Stimulated activated CD8-positive, alpha-beta memory T cell treated with anti-CD3 and anti-CD28 coated beads, Interleukin-15, amount 100 ng/mL, for 48 hours (primary cell): Measurements from ENCODE around the gene GTSF1L.

Source experiments
- DNase-seq, 2 donors: peaks; one replicate each; pipeline ENCODE4 v3.0.0-alpha.2; 2020; ENCODE audit warnings: low read depth in 2 of 2

Gene GTSF1L

DNA sequence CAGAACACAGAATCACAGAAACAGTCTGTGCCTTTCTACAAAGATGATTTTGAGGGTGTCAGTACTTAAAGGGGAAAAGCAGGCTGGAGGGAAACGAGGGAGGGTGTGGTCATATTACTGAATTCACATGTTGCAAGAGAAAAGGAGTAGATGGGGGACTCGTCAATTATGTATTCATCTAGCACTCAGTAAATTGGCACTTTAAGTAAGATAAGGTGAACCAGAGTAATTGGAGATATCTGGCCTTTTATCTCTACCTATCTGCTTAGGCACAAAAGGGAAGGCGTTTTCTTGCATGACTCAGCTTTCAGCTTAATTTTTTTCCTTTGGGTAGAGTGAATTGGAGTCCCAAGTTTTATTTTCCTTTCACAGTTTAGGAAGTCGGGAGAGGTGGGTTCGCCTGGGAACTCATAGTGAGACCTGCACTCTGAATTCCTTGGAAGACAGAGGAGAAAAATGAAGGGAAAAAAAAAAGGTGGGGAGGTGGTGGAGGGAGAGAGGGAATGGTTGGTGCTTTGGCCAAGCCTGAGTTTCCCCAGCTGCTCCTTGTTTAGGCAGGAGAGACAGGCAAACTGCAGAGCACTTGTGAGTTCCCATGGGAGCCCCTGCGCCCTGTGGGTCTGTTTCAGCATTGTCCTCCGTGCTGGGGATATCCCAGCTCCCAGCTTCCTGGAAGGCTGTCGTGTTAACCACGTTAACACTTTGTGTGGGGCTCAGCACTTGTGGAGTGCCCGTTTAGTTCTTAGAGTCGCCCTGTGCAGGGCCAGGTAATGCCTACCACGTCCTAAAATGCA lies 19.7 kb upstream of the GTSF1L start:
- no peak for DNase-seq

DNA sequence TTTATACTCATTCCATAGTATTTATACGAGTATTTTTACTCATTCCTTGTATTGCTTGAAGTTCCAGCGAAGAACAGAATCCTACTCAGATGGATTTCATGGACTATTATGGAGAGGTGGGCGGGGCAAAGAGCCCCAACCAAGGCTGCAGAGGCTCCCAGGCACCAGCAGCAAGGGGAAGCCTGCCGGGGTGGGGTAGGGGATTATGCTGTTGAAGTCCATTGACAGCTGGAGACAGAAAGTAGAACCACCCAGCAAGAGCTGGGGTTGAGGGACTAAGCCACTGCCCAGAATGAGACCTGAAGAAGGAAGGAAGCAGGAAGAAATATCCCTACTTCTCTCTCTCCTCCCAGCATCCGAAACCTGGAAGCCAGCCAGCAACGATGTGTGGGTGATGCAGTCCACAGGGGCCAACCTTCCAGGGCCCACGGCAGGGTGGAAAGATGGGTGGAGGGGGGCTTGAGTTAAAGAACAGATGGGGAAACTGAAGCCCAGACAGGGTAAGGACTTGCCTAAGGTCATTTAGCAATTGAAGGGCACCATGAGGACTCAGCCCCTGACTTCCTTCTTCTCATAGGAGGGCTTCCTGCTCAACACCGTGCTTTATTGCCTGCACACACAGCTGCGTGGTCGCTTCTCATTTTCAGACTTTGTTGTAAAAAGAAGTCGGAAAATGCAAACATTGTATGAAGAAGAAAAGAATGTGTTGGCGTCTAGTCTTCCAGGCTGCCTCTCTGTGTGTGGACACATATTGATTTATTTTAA lies 18.3 kb upstream of the GTSF1L start:
- DNase-seq, result no peak

DNA sequence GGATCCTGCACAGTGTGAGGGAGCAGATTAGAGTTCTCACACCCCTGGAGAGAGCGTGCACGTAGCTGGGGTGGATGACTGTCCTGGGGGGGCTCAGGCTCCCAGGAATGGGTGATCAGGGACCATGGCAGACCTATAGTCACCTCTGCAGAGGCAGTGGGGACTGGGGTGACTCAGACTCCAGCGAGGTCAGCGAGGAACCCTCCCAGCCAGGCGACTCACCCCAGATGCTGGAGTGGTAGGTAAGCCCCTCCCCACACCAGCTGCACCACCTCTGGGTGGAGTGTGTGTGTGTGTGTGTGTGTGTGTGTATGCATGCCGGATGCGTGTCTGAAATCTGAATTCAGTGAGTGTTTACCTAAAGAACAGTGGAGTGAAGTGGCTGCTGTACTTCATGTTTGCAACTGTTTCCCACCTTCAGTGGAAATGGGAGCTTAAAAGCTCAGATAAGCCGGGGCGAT lies 17.4 kb upstream of the GTSF1L start:
- DNase-seq, result peak in 1 of 2 donors; percentile 59

- no peak for DNase-seq
These were observed 13.8 kb upstream of the GTSF1L start for GRCh38 chr20:43740642-43741041.

GRCh38 chr20:43739148-43739749 lies 12.4 kb upstream of the GTSF1L start:
- DNase-seq, result no peak

DNA sequence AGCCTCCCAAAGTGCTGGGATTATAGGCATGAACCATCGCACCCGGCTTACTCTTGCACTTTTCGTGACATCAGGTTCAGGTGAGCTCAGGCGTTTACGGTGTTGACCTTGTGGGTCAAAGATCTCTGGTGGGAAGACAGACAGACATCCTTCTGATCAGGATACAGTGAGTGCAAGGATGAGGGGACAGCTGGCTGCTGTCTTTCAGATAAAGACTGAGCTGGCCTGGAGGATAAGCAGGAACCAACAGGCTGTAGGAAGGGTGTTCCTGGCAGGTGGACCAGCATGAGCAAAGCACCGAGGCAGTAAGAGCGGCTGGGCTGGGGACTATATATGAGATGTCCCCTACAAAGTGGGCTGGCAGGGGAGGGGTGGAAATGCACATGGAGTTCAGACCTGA lies 11.1 kb upstream of the GTSF1L start:
- DNase-seq, result no peak

- DNase-seq, result peak; percentile 37 to 56
These were observed 9.9 kb upstream of the GTSF1L start for GRCh38 chr20:43736588-43737158.

DNA sequence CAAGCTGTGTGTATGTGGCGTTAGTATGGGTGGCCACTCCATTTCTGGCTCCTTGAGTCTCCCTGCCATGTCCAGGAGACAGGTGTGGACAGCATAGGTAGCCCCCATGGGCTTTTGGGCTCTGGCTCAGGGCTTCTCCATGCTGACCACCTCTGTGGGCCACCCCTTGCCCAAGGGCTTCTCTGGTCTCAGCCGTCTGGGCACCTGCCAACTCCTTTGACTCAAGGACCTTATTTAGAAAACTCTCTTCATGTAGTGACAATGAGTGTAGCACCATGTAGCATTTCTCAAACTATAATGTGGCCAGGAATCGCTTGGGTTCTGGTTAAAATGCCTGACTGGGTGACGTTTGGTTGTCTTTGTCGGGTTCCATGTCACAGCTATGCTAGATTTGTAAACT lies 5.1 kb upstream of the GTSF1L start:
- DNase-seq, result no peak

GRCh38 chr20:43731469-43731868 lies 4.7 kb upstream of the GTSF1L start:
- DNase-seq, result no peak

DNA sequence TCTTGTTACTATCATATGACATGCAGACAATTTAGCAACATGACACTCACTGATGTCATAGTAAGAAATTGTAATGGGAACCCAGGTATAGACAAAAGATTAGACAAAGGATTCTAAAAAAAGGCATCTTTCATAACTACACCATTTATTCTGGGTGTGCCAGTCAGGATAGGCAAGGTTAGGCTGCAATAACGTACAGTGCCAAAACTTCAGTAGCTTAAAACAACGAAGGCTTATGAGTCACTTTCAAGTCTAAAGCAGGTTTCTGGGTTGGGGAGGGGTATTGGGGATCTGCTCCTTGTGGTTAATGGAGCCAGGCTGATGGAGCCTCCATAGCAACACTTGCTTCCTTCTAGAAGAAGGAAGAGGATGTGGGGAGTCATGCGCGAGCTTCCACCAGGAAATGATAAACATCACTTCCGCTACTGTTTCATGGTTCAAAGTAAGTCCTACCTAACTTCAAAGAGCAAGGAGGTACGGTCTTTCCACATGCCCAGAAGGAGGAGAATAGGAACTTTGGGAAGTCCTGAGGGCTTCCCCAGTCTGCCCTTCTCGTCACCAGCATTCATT lies 2.0 kb upstream of the GTSF1L start:
- no peak for DNase-seq

GRCh38 chr20:43727980-43728590 lies 1.3 kb upstream of the GTSF1L start:
- no peak for DNase-seq

DNA sequence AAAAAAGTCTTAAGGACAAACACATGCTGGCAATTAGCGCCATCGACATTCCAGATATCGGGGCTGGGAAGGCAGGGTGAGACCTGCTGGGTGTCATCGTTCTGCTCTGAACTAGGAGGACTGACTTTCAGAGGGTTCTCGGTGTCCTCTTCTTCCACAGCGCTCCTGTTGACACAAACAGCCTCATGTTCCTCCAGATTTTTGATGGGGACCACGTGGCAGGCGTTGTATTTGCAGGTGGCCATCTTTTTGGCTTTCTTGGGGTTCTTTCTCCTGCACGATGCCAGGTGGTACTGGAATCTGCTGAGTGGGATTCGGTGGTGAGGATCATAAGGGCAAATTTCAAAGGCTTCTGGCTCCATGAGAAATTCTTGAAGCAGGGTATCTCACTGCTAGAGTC lies 469 bp downstream of the GTSF1L start:
- DNase-seq, result no peak

DNA sequence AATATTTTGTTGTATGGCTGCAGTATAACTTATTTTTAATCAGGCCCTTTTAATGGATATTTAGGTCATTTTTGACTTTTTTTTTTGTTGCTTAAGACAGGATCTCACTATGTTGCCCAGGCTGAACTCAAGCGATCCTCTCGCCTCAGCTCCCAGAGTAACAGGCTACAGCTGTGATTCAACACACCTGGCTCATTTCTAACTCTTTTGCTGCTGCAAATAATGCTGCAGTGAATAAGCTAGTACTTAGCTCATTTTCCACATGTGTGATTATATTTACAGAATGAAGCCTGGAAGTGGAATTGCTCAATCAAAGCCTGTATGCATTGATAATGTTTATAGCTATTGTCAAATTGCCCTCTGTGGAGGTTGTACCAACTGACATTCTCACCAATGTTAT lies 1.1 kb downstream of the GTSF1L start:
- no peak for DNase-seq

GRCh38 chr20:43724383-43724782 lies 2.4 kb downstream of the GTSF1L start:
- no peak for DNase-seq

- DNase-seq, result no peak
These were observed 3.1 kb downstream of the GTSF1L start for GRCh38 chr20:43723735-43724134.

DNA sequence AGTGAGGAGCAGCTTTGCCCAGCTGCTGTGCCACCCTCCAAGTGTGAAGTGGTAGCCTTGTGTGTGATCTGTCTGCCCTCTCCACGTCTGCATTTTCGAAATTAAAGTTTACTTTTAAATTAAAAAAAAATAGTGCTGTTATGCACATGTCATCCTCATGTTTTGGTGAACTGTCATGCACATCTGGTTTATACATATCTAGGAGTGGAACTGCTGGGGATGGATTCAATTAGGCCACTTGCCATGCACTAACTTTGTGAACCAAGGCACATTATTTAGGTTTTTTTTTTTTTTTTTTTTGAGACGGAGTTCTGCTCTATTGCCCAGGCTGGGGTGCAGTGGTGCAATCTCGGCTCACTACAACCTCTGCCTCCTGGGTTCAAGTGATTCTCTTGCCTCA lies 3.6 kb downstream of the GTSF1L start:
- no peak for DNase-seq

DNA sequence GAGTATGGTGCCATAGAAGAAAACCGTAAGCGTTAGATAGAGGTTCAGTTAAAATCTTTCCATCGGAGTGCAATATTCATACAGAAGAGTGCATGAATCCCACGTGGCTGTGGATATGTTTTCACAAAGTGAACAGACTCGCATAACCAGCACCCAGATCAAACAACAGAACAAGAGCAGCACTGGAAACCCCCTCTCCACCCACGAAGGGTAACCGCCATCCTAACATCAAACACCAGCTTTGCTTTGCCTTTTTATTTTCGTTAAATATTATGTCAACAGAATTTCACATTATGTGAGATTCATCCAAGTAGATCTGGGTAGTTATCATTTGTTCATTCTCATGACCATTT lies 4.7 kb downstream of the GTSF1L start:
- DNase-seq, result peak in 1 of 2 donors; percentile 15

DNA sequence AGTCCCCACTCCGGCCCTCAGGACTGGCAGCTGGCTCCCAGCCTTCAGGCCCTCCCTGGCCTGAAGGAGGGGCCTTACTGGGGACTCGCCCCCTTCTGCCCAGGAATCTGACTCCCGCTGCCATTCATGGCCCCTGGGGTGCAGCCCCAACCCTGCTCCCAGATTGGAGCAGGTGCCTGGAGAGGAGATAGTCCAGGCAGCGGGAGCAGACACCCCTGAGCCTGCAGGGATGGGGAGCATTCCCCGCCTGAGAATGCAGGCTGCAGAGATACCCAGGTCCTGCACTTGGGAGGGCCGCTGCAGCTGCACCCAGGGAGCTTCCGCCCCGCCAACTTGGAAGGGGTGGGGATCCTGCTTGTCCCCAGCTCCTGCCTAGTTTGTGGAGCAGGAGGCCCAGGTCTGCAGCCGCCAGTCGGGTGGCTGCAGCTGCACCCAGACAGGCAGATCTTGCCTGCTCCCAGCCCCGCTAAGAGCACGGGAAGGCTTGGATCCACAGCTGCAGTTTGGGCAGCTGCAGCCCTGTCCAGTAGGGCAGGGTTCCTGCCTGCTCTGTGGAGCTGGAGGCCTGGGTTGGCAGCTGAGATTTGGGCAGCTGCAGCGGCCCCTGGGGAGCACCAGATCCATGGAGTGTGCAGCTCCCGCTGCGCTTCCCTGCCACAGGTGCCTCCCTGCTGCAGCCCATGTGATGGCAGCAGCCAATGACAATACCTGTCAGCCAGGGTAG lies 5.2 kb downstream of the GTSF1L start:
- DNase-seq, result no peak

- DNase-seq, result no peak
These were observed 5.7 kb downstream of the GTSF1L start for GRCh38 chr20:43721097-43721428.

DNA sequence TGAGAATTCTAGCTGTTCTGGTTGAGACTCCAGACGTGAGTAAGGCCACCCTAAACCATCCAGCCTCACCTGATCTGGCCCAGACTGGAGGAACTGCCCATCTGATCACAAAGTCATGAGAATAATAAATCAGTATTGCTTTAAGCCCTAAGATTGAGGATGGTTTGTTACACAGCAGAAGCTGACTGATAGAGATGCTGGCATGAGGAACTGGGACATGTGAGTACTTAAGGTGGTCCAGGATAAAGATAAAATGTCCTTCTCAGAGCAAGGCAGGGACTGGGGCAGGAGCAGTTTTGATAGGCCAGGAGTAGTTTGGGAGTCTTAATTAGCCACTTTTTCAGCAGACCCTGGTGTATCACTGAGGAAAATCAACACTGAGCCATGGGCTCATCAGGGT lies 6.8 kb downstream of the GTSF1L start:
- no peak for DNase-seq

DNA sequence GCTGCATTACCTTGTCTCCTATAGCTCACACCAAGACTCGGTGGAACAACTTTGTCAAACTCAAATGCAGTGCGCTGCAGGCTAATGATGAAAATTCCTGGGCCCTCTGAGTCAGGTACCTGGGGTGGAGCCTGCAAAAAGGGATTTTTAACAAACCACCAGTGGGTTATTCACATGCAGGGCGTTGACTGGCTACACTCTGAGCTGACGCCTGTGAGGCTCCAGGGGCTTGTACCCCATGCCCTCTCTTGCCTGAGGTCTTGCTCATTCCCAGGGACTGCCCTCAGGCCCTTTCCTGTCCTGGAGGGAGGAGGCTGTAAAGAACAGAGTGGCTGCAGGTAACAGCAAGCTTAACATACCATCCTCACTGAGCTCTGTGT lies 9.2 kb downstream of the GTSF1L start:
- DNase-seq, result no peak
